Measurements from ENCODE around the gene ALDH1B1.

ALDH1B1 gene

DNA sequence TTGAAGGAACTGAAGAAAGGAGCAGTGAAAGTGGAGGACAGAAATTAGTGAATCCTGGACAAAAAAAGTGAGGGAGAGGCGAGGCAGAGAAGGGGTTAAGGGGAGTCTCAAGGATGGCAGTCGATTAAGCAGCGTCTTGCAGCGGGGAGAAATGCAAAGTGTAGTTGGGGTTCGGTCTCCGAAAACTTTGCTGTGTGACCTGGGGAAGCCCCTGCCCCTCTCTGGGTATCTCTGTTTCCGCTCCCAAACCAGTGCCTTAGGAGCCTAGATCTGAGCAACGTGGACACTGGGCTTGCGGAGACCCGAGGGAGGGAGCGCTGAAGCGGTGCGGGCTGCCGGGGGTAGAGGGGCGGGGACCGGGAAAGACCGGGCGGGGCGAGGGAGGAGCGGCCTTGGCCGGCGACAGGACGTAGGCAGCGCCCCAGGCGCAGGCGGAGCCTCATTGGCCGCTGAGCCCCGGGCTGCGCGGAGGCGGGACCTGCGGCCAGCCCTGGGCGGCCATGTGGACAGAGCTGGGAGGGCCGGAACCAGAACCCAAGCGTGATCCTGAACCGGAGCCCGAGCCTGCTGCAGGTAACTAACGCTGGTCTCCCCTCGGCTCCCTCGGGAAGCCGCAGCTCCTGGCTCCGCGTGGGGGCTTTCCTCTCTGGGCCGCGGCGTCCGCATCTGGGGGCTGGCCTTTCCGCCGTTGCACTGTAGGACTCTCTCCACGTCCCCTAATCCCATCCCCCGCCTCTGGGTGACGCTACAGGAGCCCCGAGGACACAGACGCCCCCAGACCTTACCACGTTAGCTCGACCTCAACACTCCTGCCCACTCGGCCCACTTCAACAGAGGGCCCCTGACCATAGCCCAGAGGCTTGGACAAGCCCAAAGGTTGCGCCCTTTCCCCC lies at the start of gene ALDH1B1:
Gene ALDH1B1 (plus strand): TSS at position 468 of the 893 bp plus-strand sequence. CDS start 3,047 bp downstream, outside the sequence.
- peak; percentile 37 for DNase-seq (ENCODE audit: low read depth, low spot score)

DNA sequence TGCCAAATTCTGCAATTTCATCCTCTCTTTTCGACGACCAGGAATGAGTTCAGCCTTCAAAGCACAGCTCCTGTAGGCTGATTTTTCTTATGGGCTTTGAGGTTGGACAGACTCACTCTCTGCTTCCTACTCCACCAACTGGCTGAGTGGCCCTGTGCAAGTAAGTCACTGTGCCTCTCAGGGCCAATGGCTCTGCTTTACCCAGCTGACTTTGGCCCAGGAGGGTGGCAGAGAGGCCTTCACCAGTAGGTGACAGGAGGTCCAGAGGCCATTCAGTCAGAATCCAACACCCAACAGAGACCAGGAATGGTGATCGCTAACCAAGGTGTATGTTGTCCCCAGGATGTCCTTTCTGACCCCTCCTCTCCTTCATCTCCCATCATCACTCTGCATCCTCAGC lies 49.5 kb upstream of the ALDH1B1 start:
- DNase-seq (ENCODE audit: low read depth, low spot score) = no peak

GRCh38 chr9:38343552-38343951 lies 49.0 kb upstream of the ALDH1B1 start:
- DNase-seq (ENCODE audit: low read depth, low spot score) = no peak

- DNase-seq (ENCODE audit: low read depth, low spot score) = no peak
Measured at GRCh38 chr9:38344566-38345324, 47.8 kb upstream of the ALDH1B1 start.

DNA sequence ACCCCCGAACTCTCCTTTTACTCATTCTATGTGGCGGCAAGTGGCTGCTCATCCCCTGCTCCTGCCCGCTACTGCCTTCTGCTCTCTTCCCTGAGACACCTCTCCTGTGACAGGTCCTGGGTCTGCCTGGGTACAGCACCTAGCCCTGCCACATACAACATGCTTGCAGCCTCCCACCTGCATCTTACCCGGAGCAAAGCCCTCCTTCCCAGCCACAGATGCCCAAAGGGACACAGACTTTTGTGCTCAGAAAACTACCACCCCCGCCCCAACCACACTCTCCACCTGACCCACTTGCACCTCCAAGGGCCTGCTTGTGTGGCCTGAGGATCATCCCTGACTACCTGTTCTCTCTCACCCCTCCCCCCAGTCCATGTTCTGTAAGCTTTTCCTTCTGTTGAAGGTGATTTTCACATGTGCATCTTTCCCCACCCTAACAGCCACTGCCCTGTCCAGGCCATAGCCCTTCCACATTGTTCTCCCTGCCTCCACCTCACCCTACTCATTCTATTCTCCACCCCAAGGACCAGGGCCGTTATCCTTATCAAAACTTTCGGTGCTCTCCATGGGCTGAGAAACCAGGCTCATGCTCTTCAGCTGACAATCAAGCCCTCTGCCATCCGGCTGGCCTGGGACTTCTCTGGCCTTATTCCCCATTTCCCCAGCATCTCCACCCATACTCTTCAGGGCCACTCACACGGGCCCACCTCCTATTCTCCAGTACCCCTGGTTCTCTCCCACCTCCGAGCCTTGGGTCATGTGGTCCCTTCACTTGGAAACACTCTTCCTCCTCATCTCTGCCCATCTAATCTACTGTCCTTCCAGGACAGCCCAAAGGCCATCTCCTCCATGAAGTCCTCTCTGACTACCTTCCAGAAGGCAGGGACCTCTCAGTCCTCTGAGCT lies 46.4 kb upstream of the ALDH1B1 start:
- no peak for DNase-seq (ENCODE audit: low read depth, low spot score)

GRCh38 chr9:38346811-38347210 lies 45.7 kb upstream of the ALDH1B1 start:
- no peak for DNase-seq (ENCODE audit: low read depth, low spot score)

DNA sequence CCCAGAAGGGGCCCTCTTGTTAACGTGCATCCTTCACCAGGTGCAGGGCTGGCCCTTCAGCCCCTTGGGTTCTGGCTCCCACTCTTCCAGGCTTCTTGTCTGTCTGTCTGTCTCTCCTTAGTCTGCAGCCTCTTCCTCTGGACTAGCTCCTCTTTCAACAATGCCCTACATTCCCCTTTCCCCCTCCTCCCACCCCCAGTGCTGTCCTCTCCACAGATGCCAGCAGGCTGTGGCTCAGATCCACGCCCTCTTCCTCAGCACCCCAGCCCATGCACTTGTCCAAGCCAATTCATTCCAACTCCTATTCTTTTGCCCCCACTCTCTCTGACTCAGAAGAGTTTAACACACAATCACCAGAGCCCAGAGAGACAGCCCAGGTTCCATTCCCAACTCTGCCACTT lies 45.2 kb upstream of the ALDH1B1 start:
- no peak for DNase-seq (ENCODE audit: low read depth, low spot score)

GRCh38 chr9:38347946-38348345 lies 44.6 kb upstream of the ALDH1B1 start:
- DNase-seq (ENCODE audit: low read depth, low spot score) = no peak

DNA sequence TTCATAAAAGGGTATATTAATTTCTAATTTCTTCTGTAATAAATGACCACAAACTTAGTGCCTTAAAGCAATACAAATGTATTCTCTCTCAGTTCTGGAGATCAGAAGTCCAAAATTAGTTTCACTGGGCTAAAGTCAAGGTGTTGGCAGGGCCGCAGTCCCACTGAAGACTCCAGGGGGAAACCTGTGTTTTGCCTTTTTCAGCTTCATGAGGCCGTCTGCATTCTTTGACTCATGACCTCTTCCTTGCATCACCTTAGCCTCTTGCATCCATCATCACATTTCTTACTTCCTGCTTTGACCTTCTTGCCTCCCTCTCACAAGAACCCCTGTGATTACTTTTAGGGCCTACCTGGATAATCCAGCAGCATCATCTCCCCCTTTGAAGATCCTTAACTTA lies 42.0 kb upstream of the ALDH1B1 start:
- no peak for DNase-seq (ENCODE audit: low read depth, low spot score)

DNA sequence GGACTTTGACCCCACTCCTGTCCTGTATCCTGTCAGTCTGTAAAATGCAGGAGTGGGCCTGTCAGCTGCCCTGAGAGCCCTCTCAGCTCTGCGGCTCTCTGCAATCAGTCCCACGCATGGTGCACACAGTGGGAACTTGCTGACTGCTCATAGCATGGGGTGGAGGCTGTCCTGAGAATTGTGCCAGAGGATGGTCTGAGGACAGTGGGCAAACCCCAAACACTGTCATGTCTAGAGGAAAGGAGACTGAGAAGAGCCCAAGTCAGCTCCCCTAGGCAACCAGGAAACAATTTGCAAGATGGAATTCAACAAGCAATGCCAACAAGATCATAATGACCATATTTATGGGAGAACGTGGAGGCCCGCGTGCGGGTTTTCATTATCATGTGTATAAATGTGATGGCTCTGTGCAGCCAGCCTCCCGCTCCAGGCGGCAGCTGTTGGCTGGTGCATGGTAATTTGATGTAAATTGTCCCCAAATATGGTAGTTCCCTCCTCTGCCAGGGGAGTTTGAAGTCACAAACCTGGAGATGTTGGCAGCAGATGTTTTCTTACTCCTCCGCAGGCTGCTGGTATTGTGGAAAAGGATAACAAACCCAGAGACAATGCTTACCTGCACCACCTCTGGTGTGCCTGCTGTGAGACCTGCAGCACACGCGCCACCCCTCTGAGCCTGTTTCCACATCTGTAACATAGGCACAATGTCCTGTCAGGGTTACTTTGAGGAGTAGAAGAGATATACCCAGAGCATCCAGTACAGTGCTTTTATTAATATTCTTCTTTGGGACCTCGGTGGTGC lies 39.8 kb upstream of the ALDH1B1 start:
- DNase-seq (ENCODE audit: low read depth, low spot score) = no peak

DNA sequence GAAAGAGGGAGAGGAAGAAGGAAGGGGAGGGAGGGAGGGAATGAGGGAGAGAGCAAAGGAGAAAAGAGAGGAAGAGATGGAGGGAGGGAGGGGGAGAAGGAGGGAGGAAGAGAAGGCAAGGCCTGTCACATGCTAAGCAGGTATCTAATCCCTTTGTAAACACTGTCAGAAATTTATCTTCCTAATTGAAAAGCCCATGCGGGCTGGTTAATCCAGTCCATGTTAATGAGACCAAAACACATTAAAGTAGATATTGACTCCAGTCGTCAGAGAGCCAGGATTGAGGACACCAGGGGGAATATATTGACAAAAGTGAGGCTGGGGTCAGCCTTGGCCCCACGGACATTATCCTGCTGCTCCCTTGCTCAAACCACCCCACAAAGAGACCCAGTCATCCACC lies 37.4 kb upstream of the ALDH1B1 start:
- DNase-seq (ENCODE audit: low read depth, low spot score) = no peak

- no peak for DNase-seq (ENCODE audit: low read depth, low spot score)
Measured at GRCh38 chr9:38355517-38356120, 36.9 kb upstream of the ALDH1B1 start.

DNA sequence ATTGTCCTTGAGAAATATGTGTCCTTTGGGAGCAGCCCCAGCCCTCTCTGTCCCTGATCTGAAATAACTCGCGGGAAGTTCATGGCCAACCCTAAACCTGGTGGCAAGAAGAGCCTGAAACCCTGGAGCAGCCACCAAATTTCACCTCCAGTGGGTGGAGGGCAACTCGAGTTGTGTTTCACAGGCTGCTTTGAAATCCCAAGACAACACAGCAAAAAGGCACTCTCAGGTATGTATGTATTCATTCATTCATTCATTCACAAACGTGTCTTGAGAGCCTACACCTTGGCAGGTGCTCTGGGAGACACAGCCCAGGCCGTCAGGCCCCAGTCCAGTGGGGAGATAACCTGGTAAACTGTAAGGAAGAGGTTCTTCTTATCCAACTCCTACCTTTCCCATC lies 35.7 kb upstream of the ALDH1B1 start:
- no peak for DNase-seq (ENCODE audit: low read depth, low spot score)

- no peak for DNase-seq (ENCODE audit: low read depth, low spot score)
Measured at GRCh38 chr9:38357350-38358114, 35.0 kb upstream of the ALDH1B1 start.

GRCh38 chr9:38358390-38359296 lies 33.9 kb upstream of the ALDH1B1 start:
- DNase-seq (ENCODE audit: low read depth, low spot score) = no peak

GRCh38 chr9:38359297-38359653 lies 33.2 kb upstream of the ALDH1B1 start:
- no peak for DNase-seq (ENCODE audit: low read depth, low spot score)

GRCh38 chr9:38359689-38360385 lies 32.7 kb upstream of the ALDH1B1 start:
- DNase-seq (ENCODE audit: low read depth, low spot score) = no peak

GRCh38 chr9:38360839-38361472 lies 31.5 kb upstream of the ALDH1B1 start:
- no peak for DNase-seq (ENCODE audit: low read depth, low spot score)
